ENCODE measurements around the gene KRT74.

DNA sequence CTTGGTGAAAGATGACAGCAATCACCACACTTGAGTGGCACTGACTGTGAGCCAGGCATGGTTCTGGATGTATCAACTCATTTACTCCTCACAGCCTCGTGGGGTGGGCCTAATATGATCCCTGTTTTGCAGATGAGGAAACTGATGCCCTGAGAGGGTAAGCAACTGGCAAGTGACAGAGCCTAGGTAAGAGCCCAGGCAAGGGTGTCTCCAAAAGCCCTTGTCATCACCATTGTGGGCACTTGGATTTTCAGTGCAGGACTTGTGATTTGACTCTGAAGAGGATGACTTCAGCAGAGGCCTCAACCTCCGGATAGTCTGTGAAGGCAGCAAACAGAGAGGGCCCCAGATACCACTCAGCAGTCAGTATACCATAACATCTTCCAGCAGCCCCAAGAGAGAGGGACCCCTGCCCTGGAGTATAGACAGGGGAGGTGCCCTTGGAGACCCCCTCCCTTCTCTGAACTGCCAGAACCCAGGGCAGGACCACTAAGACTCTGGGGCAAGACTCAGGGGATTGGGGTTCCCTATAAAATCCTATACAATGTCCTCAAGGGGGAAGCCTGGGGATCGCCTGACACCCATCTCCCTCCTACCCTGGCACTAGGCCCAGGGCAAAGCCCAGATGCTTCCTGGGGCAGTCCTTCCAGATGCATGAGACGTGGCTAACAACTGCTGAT, 46.4 kb downstream of the KRT74 start:
- TF ChIP-seq CTCF (conservative IDR thresholded peaks at IDR 0.05) (no peak), ZFX (IDR thresholded peaks at IDR 0.05) (no peak)

Measured in C4-2B (cell line).